Osteoblast (primary cell): ENCODE data around the gene CAPN7. TPM values are rescaled to one million over a fixed set of nuclear protein-coding genes. Genes with fewer than 3 reads are reported as not detected.
A peak's percentile ranks its signal among the peaks of the same experiment; 100 is the strongest.

Experiments
- DNase-seq: peaks from one replicate; pipeline ENCODE4 v3.0.0; 2011; ENCODE audit warnings: low spot score, mixed read lengths; ENCODE audit not compliant: insufficient read length; ENCODE audit errors: missing footprints
- H2AFZ ChIP-seq: 2 replicates; pipeline ENCODE4 v1.6.0; 2011; ENCODE audit warnings: mild to moderate bottlenecking, low read length
- H3K27ac ChIP-seq: 2 replicates; pipeline ENCODE4 v1.5.1; 2011; ENCODE audit warnings: mild to moderate bottlenecking, low read depth, low read length, moderate library complexity
- H3K27me3 ChIP-seq: 2 replicates; pipeline ENCODE4 v1.6.0; 2012; ENCODE audit warnings: mild to moderate bottlenecking, control low read depth, inconsistent platforms, low read length, moderate library complexity; ENCODE audit not compliant: insufficient read depth
- H3K36me3 ChIP-seq: 2 replicates; pipeline ENCODE4 v1.5.1; 2011; ENCODE audit warnings: mild to moderate bottlenecking, low read length, control low read depth, moderate library complexity; ENCODE audit not compliant: insufficient read depth
- H3K4me1 ChIP-seq: 2 replicates; pipeline ENCODE4 v1.5.1; 2011; ENCODE audit warnings: mild to moderate bottlenecking, low read length, control low read depth, moderate library complexity; ENCODE audit not compliant: insufficient read depth
- H3K4me2 ChIP-seq: 2 replicates; pipeline ENCODE4 v1.6.0; 2011; ENCODE audit warnings: mild to moderate bottlenecking, low read length; ENCODE audit not compliant: insufficient read depth
- H3K4me3 ChIP-seq: fragments of 200-600 bp; sonication (generic); 3 replicates; pipeline ENCODE4 v1.5.1; 2012; ENCODE audit warnings: mild to moderate bottlenecking, low read length, inconsistent platforms; ENCODE audit not compliant: insufficient read depth
- H3K79me2 ChIP-seq: 2 replicates; pipeline ENCODE4 v1.6.0; 2012; ENCODE audit warnings: mild to moderate bottlenecking, low read length, control low read depth, inconsistent platforms; ENCODE audit not compliant: insufficient read depth
- H3K9me3 ChIP-seq: 2 replicates; pipeline ENCODE4 v1.5.1; 2011; ENCODE audit warnings: low read depth, low read length, control low read depth
- H4K20me1 ChIP-seq: 2 replicates; pipeline ENCODE4 v1.6.0; 2012; ENCODE audit warnings: mild to moderate bottlenecking, low read length, control low read depth; ENCODE audit not compliant: insufficient read depth
- CTCF ChIP-seq: IDR thresholded peaks from 2 replicates; pipeline ENCODE4 v1.5.1; 2011; ENCODE audit warnings: mild to moderate bottlenecking, low read depth, low read length, moderate library complexity; ENCODE audit errors: extremely low read depth
- total RNA-seq: library from RNA; depleted of rRNA; stranded (reverse); fragments of >200 nt; gene quantifications from 2 replicates; pipeline ENCODE4 v1.2.3, GENCODE V29; 2012

CAPN7 gene
- total RNA-seq, 1 donor = 45.2 TPM

- H2AFZ ChIP-seq = no peak overlapping the region
- no peak overlapping the region for H3K4me2 ChIP-seq
- H3K36me3 ChIP-seq = no peaks in the 10 kb centered on the region
- no peak overlapping the region for H3K27ac ChIP-seq
- H4K20me1 ChIP-seq = no peaks in the 10 kb centered on the region
- no peak for TF ChIP-seq CTCF
- no peaks in the 10 kb centered on the region for H3K79me2 ChIP-seq
- H3K4me3 ChIP-seq = no peak overlapping the region
- no peaks in the 10 kb centered on the region for H3K9me3 ChIP-seq
- peaks cover 16% of the 10 kb centered on the region for H3K27me3 ChIP-seq
- DNase-seq = no peak
- H3K4me1 ChIP-seq = no peaks in the 10 kb centered on the region
Observed at GRCh38 chr3:15198686-15199085, 7.4 kb upstream of the CAPN7 start.

GRCh38 chr3:15199493-15200105, 6.4 kb upstream of the CAPN7 start:
- DNase-seq = no peak
- Histone ChIP-seq H3K4me3 (no peak overlapping the region), H2AFZ (no peak overlapping the region), H3K4me2 (no peak overlapping the region), H3K27me3 (peaks cover 16% of the 10 kb centered on the region), H3K27ac (no peak overlapping the region), H3K9me3 (no peaks in the 10 kb centered on the region), H3K4me1 (no peaks in the 10 kb centered on the region), H3K36me3 (no peaks in the 10 kb centered on the region), H3K79me2 (no peaks in the 10 kb centered on the region), H4K20me1 (no peaks in the 10 kb centered on the region)
- no peak for TF ChIP-seq CTCF

GRCh38 chr3:15204005-15204404, 2.0 kb upstream of the CAPN7 start:
- Histone ChIP-seq H3K4me3 (no peak overlapping the region), H3K27me3 (no peaks in the 10 kb centered on the region), H3K4me1 (peaks cover 17% of the 10 kb centered on the region), H3K9me3 (no peaks in the 10 kb centered on the region), H3K79me2 (peaks cover 29% of the 10 kb centered on the region), H3K36me3 (peaks cover 3% of the 10 kb centered on the region), H3K4me2 (no peak overlapping the region), H2AFZ (peak overlapping the region; percentile 36), H3K27ac (no peak overlapping the region), H4K20me1 (peaks cover 22% of the 10 kb centered on the region)
- no peak for TF ChIP-seq CTCF
- DNase-seq = no peak

GRCh38 chr3:15205482-15205933, 538 bp upstream of the CAPN7 start:
- Histone ChIP-seq H3K9me3 (no peaks in the 10 kb centered on the region), H3K4me3 (peak overlapping the region; percentile 93), H3K36me3 (peaks cover 3% of the 10 kb centered on the region), H3K27ac (peak overlapping the region; percentile 73), H3K27me3 (no peaks in the 10 kb centered on the region), H3K4me1 (peaks cover 17% of the 10 kb centered on the region), H3K4me2 (peak overlapping the region; percentile 78), H3K79me2 (peaks cover 44% of the 10 kb centered on the region), H4K20me1 (peaks cover 22% of the 10 kb centered on the region), H2AFZ (peak overlapping the region; percentile 79)
- no peak for DNase-seq
- TF ChIP-seq CTCF = no peak
